NT2/D1 (cell line): Measurements from ENCODE around the gene CYP8B1.

ENCODE experiments used
- SUZ12 ChIP-seq: IDR thresholded peaks from 2 replicates; pipeline ENCODE4 v1.6.1; 2011; ENCODE audit not compliant: insufficient read length, insufficient read depth; ENCODE audit errors: extremely low read depth
- YY1 ChIP-seq: IDR thresholded peaks from 2 replicates; pipeline ENCODE4 v1.6.1; 2011; ENCODE audit not compliant: insufficient read length, insufficient read depth
- ZNF274 ChIP-seq: IDR thresholded peaks from 2 replicates; pipeline ENCODE4 v1.6.1; 2011; ENCODE audit warnings: mild to moderate bottlenecking, low read depth, low read length

DNA sequence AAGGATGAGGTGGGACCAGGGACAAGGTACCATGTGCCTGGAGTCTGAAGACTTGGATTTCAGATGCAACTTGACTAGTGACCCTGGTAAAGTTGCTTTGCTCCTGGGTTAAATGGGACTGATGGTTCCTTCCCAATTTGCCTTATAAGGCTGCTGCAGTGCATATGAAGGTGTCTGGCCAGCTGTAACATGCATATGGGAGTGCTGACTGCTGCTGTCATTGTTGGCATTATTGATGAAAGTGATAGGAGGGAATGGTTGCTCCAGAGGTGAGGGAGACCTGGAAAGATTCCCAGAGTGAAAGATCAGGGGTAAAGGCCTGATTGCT lies 20.5 kb downstream of the CYP8B1 start:
- TF ChIP-seq ZNF274 (no peak), YY1 (no peak), SUZ12 (no peak)
